Ascending aorta (tissue), 2 donors: Measurements from ENCODE around the gene CFAP99. TPM values are rescaled to one million over a fixed set of nuclear protein-coding genes. Genes with fewer than 3 reads are reported as not detected.

Source experiments
- DNase-seq, 2 donors: peaks; one replicate each; pipeline ENCODE4 v3.0.0-alpha.2; 2019; ENCODE audit warnings: low spot score in 2 of 2
- H3K27ac ChIP-seq, 2 donors: fragments of 200-600 bp; sonication (generic); one replicate each; pipeline ENCODE4 v1.5.1; 2016 to 2017; ENCODE audit warnings: mild to moderate bottlenecking in 1 of 2
- H3K27me3 ChIP-seq: fragments of 200-600 bp; sonication (generic); one replicate; pipeline ENCODE4 v1.5.1; 2017
- H3K36me3 ChIP-seq, 2 donors: fragments of 200-600 bp; sonication (generic); one replicate each; pipeline ENCODE4 v1.5.1; 2016
- H3K4me1 ChIP-seq, 2 donors: fragments of 200-600 bp; sonication (generic); one replicate each; pipeline ENCODE4 v1.5.1; 2016 to 2017; ENCODE audit warnings: mild to moderate bottlenecking in 1 of 2
- H3K4me3 ChIP-seq, 2 donors: fragments of 200-600 bp; sonication (generic); one replicate each; pipeline ENCODE4 v1.5.1; 2016 to 2017; ENCODE audit warnings: mild to moderate bottlenecking in 1 of 2
- H3K9me3 ChIP-seq, 2 donors: fragments of 200-600 bp; sonication (generic); one replicate each; pipeline ENCODE4 v1.5.1; 2016
- CTCF ChIP-seq, 3 experiments: fragments of 200-600 bp in 2 of 3; fragments of 450-650 bp in 1 of 3; sonication (generic) in 2 of 3; IDR thresholded peaks; one replicate each; pipeline ENCODE4 v1.5.1; 2016 to 2019; ENCODE audit warnings: antibody characterized with exemption in 3 of 3, mild to moderate bottlenecking in 1 of 3, moderate library complexity in 1 of 3
- intact Hi-C: fragments of 100-400 bp; cut with DNase I; formaldehyde crosslinking; loops from one replicate; pipeline ENCODE4 v1.15.1; 2023
- total RNA-seq: library from RNA; depleted of rRNA; stranded (reverse); fragments of >200 nt; gene quantifications from one replicate; pipeline ENCODE4 v1.1.0, GENCODE V29; 2016

The CFAP99 gene
- total RNA-seq, 1 donor from 2014 or later, result not detected

- peaks cover 0 to 3% of the 10 kb centered on the region in 2 donors for H3K4me1 ChIP-seq
- H3K36me3 ChIP-seq, result peaks cover 43 to 80% of the 10 kb centered on the region in 2 donors
- H3K9me3 ChIP-seq, result peaks cover 0 to 9% of the 10 kb centered on the region in 2 donors
- H3K27ac ChIP-seq, result no peak overlapping the region
- DNase-seq, result no peak
- no peaks in the 10 kb centered on the region for H3K27me3 ChIP-seq
- intact Hi-C loops, result no loop called here
- TF ChIP-seq CTCF (IDR thresholded peaks at IDR 0.05), result no peak
- no peak overlapping the region for H3K4me3 ChIP-seq
Observed at GRCh38 chr4:2497931-2498330, 79.2 kb downstream of the CFAP99 start.

- intact Hi-C loops, result no loop called here
- TF ChIP-seq CTCF (IDR thresholded peaks at IDR 0.05), result no peak
- peaks cover 38 to 78% of the 10 kb centered on the region in 2 donors for H3K36me3 ChIP-seq
- H3K4me3 ChIP-seq, result no peak overlapping the region
- no peaks in the 10 kb centered on the region for H3K4me1 ChIP-seq
- no peak overlapping the region for H3K27ac ChIP-seq
- no peak for DNase-seq
- no peaks in the 10 kb centered on the region for H3K9me3 ChIP-seq
- H3K27me3 ChIP-seq, result no peaks in the 10 kb centered on the region
Observed at GRCh38 chr4:2500547-2500946, 81.8 kb downstream of the CFAP99 start.

GRCh38 chr4:2501034-2501594, 82.4 kb downstream of the CFAP99 start:
- Histone ChIP-seq H3K27me3 (no peaks in the 10 kb centered on the region), H3K27ac (no peak overlapping the region), H3K4me1 (no peaks in the 10 kb centered on the region), H3K9me3 (no peaks in the 10 kb centered on the region), H3K36me3 (peaks cover 37 to 77% of the 10 kb centered on the region in 2 donors), H3K4me3 (no peak overlapping the region)
- intact Hi-C loops, result no loop called here
- no peak for DNase-seq
- TF ChIP-seq CTCF (IDR thresholded peaks at IDR 0.05), result no peak

GRCh38 chr4:2503809-2504208, 85.1 kb downstream of the CFAP99 start:
- no peaks in the 10 kb centered on the region for H3K27me3 ChIP-seq
- H3K4me1 ChIP-seq, result no peaks in the 10 kb centered on the region
- no peak overlapping the region for H3K27ac ChIP-seq
- peaks cover 23 to 62% of the 10 kb centered on the region in 2 donors for H3K36me3 ChIP-seq
- intact Hi-C loops, result no loop called here
- no peak for DNase-seq
- H3K4me3 ChIP-seq, result no peak overlapping the region
- no peaks in the 10 kb centered on the region for H3K9me3 ChIP-seq
- TF ChIP-seq CTCF (IDR thresholded peaks at IDR 0.05), result no peak

GRCh38 chr4:2507259-2507658, 88.5 kb downstream of the CFAP99 start:
- Histone ChIP-seq H3K27me3 (no peaks in the 10 kb centered on the region), H3K4me1 (no peaks in the 10 kb centered on the region), H3K9me3 (no peaks in the 10 kb centered on the region), H3K27ac (no peak overlapping the region), H3K36me3 (peaks cover 21 to 57% of the 10 kb centered on the region in 2 donors), H3K4me3 (no peak overlapping the region)
- DNase-seq, result no peak
- intact Hi-C loops, result no loop called here
- no peak for TF ChIP-seq CTCF (IDR thresholded peaks at IDR 0.05)

- Histone ChIP-seq H3K4me3 (no peak overlapping the region), H3K36me3 (peaks cover 27 to 59% of the 10 kb centered on the region in 2 donors), H3K9me3 (no peaks in the 10 kb centered on the region), H3K27me3 (no peaks in the 10 kb centered on the region), H3K4me1 (no peaks in the 10 kb centered on the region), H3K27ac (no peak overlapping the region)
- intact Hi-C loops, result no loop called here
- no peak for TF ChIP-seq CTCF (IDR thresholded peaks at IDR 0.05)
- DNase-seq, result no peak
Observed at GRCh38 chr4:2507855-2508254, 89.1 kb downstream of the CFAP99 start.
